ENCODE results near the gene PKP4.

PKP4 gene

DNA sequence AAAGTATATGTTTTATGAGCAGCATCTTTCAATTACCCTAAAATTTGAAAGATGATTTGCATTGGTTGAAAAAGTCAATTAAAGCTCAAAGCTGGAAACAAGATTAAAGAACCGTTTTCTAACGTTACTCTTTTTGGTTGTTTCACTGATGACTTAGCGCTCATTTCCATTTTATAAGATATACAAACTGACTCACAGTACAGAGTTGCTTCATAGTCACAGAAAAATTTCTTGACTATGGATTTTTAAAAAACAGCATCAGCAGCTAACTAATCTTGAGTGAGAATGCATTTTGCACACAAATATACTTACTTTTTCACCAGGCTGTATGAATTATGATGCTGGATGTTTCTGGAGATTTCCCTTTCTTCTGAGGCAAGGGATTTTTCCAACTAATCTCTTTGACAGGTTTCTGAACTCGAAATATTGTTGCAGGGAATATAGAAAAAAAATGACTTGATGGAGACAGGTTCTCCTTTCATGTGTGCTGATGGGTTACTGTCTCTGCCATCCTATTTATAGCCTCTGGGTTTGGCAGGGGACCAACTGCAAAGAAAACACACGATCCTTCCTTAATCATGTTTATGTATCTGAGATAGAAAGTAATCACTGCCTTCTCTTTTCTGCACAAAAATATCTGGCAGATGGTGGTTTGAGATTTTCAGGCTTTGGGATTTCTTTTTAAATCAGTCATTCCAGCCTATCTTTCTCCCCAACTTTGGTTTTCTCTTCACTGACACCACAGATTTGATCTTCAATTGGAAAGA, 209.0 kb downstream of the PKP4 start:
- no peak for TF ChIP-seq Cebpa-rat (IDR thresholded peaks at IDR 0.05)
- Histone ChIP-seq H3K4me2 (peak overlapping the region; percentile 14), H3K36me3 (peaks cover 59% of the 10 kb centered on the region), H3K9me3 (no peaks in the 10 kb centered on the region), H3K9ac (no peak overlapping the region), H3K27ac (no peak overlapping the region), H3K4me3 (no peak overlapping the region), H4K20me1 (no peaks in the 10 kb centered on the region), H3K4me1 (peaks cover 23% of the 10 kb centered on the region), H3K27me3 (no peaks in the 10 kb centered on the region)

DNA sequence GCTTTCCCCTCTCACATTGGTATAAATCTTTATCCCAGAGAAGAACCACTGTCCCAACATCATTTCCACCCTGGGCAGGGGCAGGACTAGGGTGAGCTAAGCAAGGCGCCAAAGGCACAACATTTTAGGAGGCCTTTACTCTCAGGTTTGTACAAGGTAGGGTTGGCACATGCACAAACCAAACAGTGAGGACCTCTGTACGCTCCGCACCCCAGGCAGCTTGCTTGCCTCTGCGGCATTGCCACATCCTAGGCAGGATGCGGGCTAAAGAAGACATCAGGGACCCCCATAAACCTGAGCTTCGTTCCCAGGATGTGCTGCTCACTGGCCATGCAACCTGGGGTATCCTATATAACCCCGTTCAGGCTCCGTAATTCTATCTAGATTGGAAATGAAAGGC, 210.2 kb downstream of the PKP4 start:
- H3K4me1 ChIP-seq: peaks cover 23% of the 10 kb centered on the region
- H3K4me3 ChIP-seq: no peak overlapping the region
- peaks cover 49% of the 10 kb centered on the region for H3K36me3 ChIP-seq
- H3K27me3 ChIP-seq: no peaks in the 10 kb centered on the region
- no peak overlapping the region for H3K27ac ChIP-seq
- 0 out of 2 replicates have a peak overlapping the region, but pooled peaks have one; percentile 5 for H3K4me2 ChIP-seq
- no peak for TF ChIP-seq Cebpa-rat (IDR thresholded peaks at IDR 0.05)
- no peak overlapping the region for H3K9ac ChIP-seq
- no peaks in the 10 kb centered on the region for H4K20me1 ChIP-seq
- no peaks in the 10 kb centered on the region for H3K9me3 ChIP-seq

DNA sequence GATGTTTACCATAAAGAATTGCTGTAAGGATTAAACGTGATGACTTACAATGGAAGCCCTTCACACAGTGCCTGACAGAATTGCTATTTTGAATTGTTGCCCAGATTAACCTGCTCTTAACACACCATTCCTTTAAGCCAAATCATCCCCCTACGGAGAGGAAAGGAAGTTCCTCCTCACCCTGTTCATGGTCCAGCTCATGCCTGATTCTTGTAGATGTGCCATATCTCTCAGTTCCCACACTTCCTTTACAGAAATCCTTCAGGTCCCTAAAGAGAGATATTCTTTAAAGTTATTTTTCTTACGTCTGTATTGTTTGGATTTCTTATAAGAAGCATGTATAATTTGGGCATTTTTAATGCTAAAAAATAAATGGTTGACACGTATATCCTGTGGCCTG, 210.8 kb downstream of the PKP4 start:
- Histone ChIP-seq H3K9me3 (no peaks in the 10 kb centered on the region), H3K4me2 (peak overlapping the region; percentile 5; the same call in 1 of the 2 replicates), H3K27me3 (no peaks in the 10 kb centered on the region), H4K20me1 (no peaks in the 10 kb centered on the region), H3K9ac (no peak overlapping the region), H3K4me1 (peaks cover 23% of the 10 kb centered on the region), H3K4me3 (no peak overlapping the region), H3K27ac (no peak overlapping the region), H3K36me3 (peaks cover 43% of the 10 kb centered on the region)
- no peak for TF ChIP-seq Cebpa-rat (IDR thresholded peaks at IDR 0.05)

DNA sequence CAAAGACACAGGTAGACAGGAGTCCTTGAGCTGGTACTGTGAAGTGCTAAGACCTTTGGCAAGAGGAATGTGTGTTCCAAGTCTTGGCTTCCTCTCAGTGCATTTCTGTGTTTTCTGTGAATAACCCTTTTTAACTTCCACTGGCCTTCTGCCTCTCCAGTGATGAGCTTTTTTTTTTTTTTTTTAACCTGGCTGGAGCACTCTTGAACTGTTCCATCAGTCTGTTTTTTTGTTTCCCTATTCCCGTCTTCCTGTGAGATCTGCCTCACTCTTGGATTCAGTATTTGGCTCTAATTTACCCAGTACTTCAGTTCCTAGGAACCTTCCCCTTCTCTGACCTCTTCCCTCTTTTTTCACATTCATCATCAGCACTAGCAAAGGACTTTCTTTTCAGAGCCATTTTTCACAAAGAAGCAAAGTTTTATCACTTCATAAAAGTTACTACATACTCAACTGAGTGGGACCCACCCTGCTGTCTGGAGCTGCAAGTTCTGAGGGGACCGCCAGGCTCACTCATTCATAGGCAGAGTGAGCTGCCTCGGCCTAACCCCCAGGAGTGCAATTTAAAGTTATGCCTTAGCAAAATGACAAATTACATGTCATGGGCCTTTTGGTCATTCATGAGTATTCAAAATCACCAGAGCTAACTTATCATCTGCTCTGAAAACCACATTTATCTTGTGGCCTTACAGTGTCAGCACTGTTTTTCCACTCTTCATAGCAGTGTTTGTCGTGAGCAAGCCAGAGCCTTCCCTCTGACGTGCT, 211.4 kb downstream of the PKP4 start:
- no peaks in the 10 kb centered on the region for H3K27me3 ChIP-seq
- H3K4me1 ChIP-seq: peaks cover 23% of the 10 kb centered on the region
- no peaks in the 10 kb centered on the region for H4K20me1 ChIP-seq
- H3K4me3 ChIP-seq: no peak overlapping the region
- TF ChIP-seq Cebpa-rat (IDR thresholded peaks at IDR 0.05): no peak
- H3K27ac ChIP-seq: no peak overlapping the region
- H3K4me2 ChIP-seq: no peak overlapping the region
- H3K9ac ChIP-seq: no peak overlapping the region
- H3K36me3 ChIP-seq: peaks cover 39% of the 10 kb centered on the region
- no peaks in the 10 kb centered on the region for H3K9me3 ChIP-seq

DNA sequence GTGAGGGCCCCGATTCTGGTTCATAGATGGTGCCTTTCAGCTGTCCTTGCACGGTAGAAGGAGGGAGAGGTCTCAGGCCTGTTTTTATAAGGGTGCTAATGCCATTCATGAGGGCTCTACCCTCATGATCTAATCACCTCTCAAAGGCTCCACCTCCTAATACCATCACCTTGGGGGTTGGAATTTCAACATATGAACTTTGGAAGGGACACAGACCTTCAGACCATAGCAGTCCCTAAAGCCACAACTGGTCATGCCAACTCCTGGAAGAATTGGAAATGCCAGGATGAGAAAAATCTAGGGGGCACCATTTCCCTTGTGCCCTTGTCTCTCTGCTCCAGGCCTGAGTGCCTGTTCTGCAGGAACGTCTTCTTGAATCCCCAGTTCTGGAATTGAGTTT, 213.5 kb downstream of the PKP4 start:
- no peak overlapping the region for H3K4me2 ChIP-seq
- no peaks in the 10 kb centered on the region for H3K27me3 ChIP-seq
- H3K9ac ChIP-seq: no peak overlapping the region
- TF ChIP-seq Cebpa-rat (IDR thresholded peaks at IDR 0.05): no peak
- H3K36me3 ChIP-seq: peaks cover 44% of the 10 kb centered on the region
- no peaks in the 10 kb centered on the region for H4K20me1 ChIP-seq
- no peaks in the 10 kb centered on the region for H3K9me3 ChIP-seq
- H3K27ac ChIP-seq: no peak overlapping the region
- peaks cover 22% of the 10 kb centered on the region for H3K4me1 ChIP-seq
- H3K4me3 ChIP-seq: no peak overlapping the region

DNA sequence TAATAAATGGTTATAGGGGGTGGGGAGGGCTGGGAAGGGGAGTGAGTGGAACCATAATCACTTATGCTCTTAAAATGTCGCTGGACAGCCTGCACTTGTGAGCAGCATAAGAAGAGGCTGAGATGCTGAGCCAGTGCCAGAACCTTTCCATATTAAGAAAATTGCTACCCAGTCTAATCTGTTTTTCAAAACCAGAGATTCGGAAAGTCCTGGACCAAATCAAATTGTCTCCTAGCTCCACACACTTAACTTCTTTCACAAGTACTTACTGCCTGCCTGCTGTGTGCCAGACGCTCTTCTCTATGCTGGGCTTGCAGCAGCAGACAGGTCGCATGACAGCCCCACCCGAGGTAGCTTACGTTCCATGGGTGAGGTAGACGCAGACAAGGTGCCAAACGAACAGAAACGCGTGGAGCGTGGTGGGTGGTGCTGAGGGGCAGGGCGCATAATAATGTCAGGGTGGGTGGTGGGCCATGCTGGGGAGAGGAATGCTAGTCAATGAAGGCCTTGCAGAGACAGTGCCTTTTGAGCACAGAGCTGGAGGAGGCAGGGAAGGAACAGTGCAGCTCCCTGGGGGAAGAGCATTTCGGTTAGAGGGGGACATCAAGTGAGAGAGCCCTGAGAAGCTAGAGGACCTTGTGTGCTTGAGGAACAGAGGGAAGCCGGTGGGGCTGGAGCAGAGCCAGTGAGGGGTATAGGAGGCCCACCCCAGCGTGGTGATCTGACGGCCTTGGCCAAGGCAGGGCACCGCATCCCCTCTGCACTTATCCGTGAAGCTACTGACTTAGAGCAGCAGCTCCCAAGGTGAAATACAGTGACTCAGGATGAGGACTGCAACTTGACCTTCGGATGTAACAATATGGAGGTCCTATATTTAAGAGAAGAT, 214.9 kb downstream of the PKP4 start:
- H3K36me3 ChIP-seq: peaks cover 55% of the 10 kb centered on the region
- no peak overlapping the region for H3K4me3 ChIP-seq
- peaks cover 10% of the 10 kb centered on the region for H3K4me1 ChIP-seq
- no peak overlapping the region for H3K27ac ChIP-seq
- no peak for TF ChIP-seq Cebpa-rat (IDR thresholded peaks at IDR 0.05)
- H4K20me1 ChIP-seq: no peaks in the 10 kb centered on the region
- no peak overlapping the region for H3K9ac ChIP-seq
- no peak overlapping the region for H3K4me2 ChIP-seq
- H3K27me3 ChIP-seq: no peaks in the 10 kb centered on the region
- no peaks in the 10 kb centered on the region for H3K9me3 ChIP-seq

DNA sequence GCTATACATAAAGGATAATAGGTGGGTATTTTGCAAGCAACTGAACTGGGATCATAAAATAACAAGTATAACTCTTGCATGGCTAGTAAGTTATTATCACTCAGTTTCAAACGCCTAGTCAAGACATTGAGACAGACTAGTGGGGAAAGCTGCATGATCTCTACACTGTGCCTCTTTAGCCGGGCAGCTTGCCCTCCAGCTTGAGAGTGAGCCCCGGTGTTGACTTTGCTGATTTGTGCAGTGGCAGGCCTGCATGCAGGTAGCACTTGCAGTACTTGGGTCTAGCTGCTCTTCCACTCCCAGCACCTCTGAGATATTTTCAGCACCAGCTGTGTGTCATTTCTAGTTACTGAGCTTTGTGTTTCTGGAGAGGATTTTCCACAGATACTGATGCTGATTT, 219.5 kb downstream of the PKP4 start:
- H3K4me2 ChIP-seq: no peak overlapping the region
- no peak overlapping the region for H3K27ac ChIP-seq
- no peaks in the 10 kb centered on the region for H3K4me1 ChIP-seq
- H3K4me3 ChIP-seq: no peak overlapping the region
- no peak overlapping the region for H3K9ac ChIP-seq
- H3K9me3 ChIP-seq: no peaks in the 10 kb centered on the region
- no peaks in the 10 kb centered on the region for H4K20me1 ChIP-seq
- no peak for TF ChIP-seq Cebpa-rat (IDR thresholded peaks at IDR 0.05)
- H3K36me3 ChIP-seq: peaks cover 45% of the 10 kb centered on the region; the same call in 1 of the 2 replicates
- H3K27me3 ChIP-seq: no peaks in the 10 kb centered on the region

DNA sequence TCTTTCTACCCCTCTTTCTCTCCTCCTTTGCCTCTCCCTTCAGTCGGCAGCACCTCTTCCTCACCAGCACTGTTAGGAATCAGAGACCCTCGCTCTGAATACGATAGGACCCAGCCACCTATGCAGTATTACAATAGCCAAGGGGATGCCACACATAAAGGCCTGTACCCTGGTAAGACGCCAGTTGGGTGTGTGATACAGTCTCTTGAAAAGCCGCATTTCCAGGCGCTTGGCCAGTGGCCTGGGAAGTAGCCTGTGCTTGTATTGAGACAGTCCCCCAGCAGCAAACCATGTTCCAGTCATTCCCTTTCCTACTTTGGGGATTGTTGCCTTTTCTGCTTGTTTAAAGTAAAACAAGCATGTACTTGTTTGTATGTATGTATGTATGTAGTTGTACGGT, 219.9 kb downstream of the PKP4 start:
- no peak overlapping the region for H3K9ac ChIP-seq
- no peaks in the 10 kb centered on the region for H3K9me3 ChIP-seq
- H3K4me2 ChIP-seq: no peak overlapping the region
- H3K27me3 ChIP-seq: no peaks in the 10 kb centered on the region
- TF ChIP-seq Cebpa-rat (IDR thresholded peaks at IDR 0.05): no peak
- no peak overlapping the region for H3K27ac ChIP-seq
- peaks cover 45% of the 10 kb centered on the region; the same call in 1 of the 2 replicates for H3K36me3 ChIP-seq
- H4K20me1 ChIP-seq: no peaks in the 10 kb centered on the region
- no peak overlapping the region for H3K4me3 ChIP-seq
- no peaks in the 10 kb centered on the region for H3K4me1 ChIP-seq

DNA sequence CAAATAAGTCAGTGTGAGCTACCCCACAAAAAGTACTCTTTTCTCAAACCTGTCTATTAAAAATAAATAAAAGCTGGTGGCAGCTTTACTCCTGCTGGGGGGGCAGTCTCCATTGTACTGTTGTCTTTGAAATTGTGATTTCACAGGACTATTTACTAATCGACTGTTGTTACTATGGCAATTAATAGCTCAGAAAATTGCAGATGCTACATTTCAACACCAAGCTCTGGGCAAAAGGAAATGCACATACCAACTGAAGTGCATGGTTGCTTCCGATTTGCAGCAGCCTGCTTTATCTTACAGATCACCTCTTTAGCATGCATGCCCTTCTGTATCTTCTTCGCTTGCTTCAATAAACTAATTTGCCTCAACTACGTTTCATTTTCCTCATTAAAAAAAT, 220.8 kb downstream of the PKP4 start:
- TF ChIP-seq Cebpa-rat (IDR thresholded peaks at IDR 0.05): no peak
- H3K4me2 ChIP-seq: no peak overlapping the region
- H3K4me1 ChIP-seq: no peaks in the 10 kb centered on the region
- H4K20me1 ChIP-seq: no peaks in the 10 kb centered on the region
- no peaks in the 10 kb centered on the region for H3K9me3 ChIP-seq
- no peaks in the 10 kb centered on the region for H3K27me3 ChIP-seq
- H3K9ac ChIP-seq: no peak overlapping the region
- H3K4me3 ChIP-seq: no peak overlapping the region
- no peak overlapping the region for H3K27ac ChIP-seq
- H3K36me3 ChIP-seq: peaks cover 45% of the 10 kb centered on the region; the same call in 1 of the 2 replicates
